SK-N-SH (cell line): ENCODE measurements around the gene TXNDC9. TPM values are rescaled to one million over a fixed set of nuclear protein-coding genes. Genes with fewer than 3 reads are reported as not detected.
"Not testable (repeated sequence)": the region's sequence is repeated elsewhere in the genome, so short reads cannot be mapped to it uniquely, and the experiment has no call there.

ENCODE experiments used
- CTCF ChIA-PET: fragments of 300-600, 350-600 bp; formaldehyde crosslinking; extraction: SDS; loops from one replicate; lab custom pipeline; 2021; lab: Yijun Ruan, JAX
- POLR2A ChIA-PET: fragments of 350-600 bp; sonication (Branson Sonifier 250); formaldehyde crosslinking; extraction: SDS; loops from one replicate; lab custom pipeline; 2020; ENCODE audit warnings: antibody characterized with exemption, inconsistent platforms; lab: Yijun Ruan, JAX
- DNase-seq: peaks from one replicate; pipeline ENCODE4 v3.0.0; 2012
- H2AFZ ChIP-seq: fragments of 200-600 bp; sonication (generic); 2 replicates; pipeline ENCODE4 v1.8.1; 2016; ENCODE audit warnings: antibody characterized with exemption, mild to moderate bottlenecking, low read depth
- H3F3A ChIP-seq: fragments of 200-600 bp; sonication (generic); replicated peaks from 2 replicates; pipeline ENCODE3; 2016; ENCODE audit warnings: antibody characterized with exemption, mild to moderate bottlenecking; ENCODE audit not compliant: insufficient read depth
- H3K27ac ChIP-seq, 2 experiments: fragments of 200-500 bp in 1 of 2; fragments of 200-600 bp in 1 of 2; sonication (Bioruptor generic) in 1 of 2; sonication (generic), shearing (Covaris generic) in 1 of 2; 2 replicates each; pipeline versions ENCODE4 v1.5.1 to v1.6.1; 2014 to 2016; ENCODE audit warnings: low read depth in 2 of 2, inconsistent platforms in 1 of 2, low read length in 1 of 2, mild to moderate bottlenecking in 1 of 2, mixed read lengths in 1 of 2
- H3K27me3 ChIP-seq: fragments of 200-600 bp; sonication (generic), shearing (Covaris generic); 2 replicates; pipeline ENCODE4 v1.6.1; 2016; ENCODE audit warnings: mixed run types; ENCODE audit not compliant: insufficient read depth
- H3K36me3 ChIP-seq, 2 experiments: fragments of 200-500 bp in 1 of 2; fragments of 200-600 bp in 1 of 2; sonication (Bioruptor generic) in 1 of 2; sonication (generic) in 1 of 2; replicated peaks in 1 of 2; 2 replicates each; pipeline versions ENCODE3 to v1.5.1; 2014 to 2016; ENCODE audit warnings: low read length in 1 of 2, mild to moderate bottlenecking in 1 of 2; ENCODE audit not compliant: insufficient read depth in 2 of 2, control insufficient read depth in 1 of 2
- H3K4me1 ChIP-seq, 2 experiments: fragments of 200-500 bp in 1 of 2; fragments of 200-600 bp in 1 of 2; sonication (Bioruptor generic) in 1 of 2; sonication (generic), shearing (Covaris generic) in 1 of 2; 2 replicates each; pipeline versions ENCODE4 v1.5.1 to v1.6.1; 2014 to 2016; ENCODE audit warnings: low read depth in 1 of 2, low read length in 1 of 2, mixed run types in 1 of 2; ENCODE audit not compliant: insufficient read depth in 2 of 2, control insufficient read depth in 1 of 2
- H3K4me2 ChIP-seq: fragments of 200-600 bp; sonication (generic), shearing (Covaris generic); 2 replicates; pipeline ENCODE4 v1.6.1; 2017; ENCODE audit warnings: mixed run types
- H3K4me3 ChIP-seq, 2 experiments: fragments of 200-500 bp in 1 of 2; fragments of 200-600 bp in 1 of 2; sonication (Bioruptor generic) in 1 of 2; sonication (generic), shearing (Covaris generic) in 1 of 2; 2 replicates each; pipeline versions ENCODE4 v1.5.1 to v1.8.1; 2014 to 2016; ENCODE audit warnings: low read depth in 2 of 2, inconsistent platforms in 1 of 2, low read length in 1 of 2, mild to moderate bottlenecking in 1 of 2, mixed read lengths in 1 of 2, moderate library complexity in 1 of 2
- H3K79me2 ChIP-seq: fragments of 200-600 bp; sonication (generic); 2 replicates; pipeline ENCODE4 v1.8.1; 2017; ENCODE audit warnings: mild to moderate bottlenecking; ENCODE audit not compliant: insufficient read depth
- H3K9ac ChIP-seq: fragments of 200-600 bp; sonication (generic); 2 replicates; pipeline ENCODE4 v1.6.1; 2017; ENCODE audit warnings: mixed run types
- H3K9me2 ChIP-seq: fragments of 200-600 bp; sonication (generic); 2 replicates; pipeline ENCODE4 v1.6.1; 2017; ENCODE audit warnings: mixed run types
- H3K9me3 ChIP-seq: fragments of 200-600 bp; sonication (generic); 2 replicates; pipeline ENCODE4 v1.6.1; 2017; ENCODE audit warnings: mixed run types, mild to moderate bottlenecking, moderate library complexity
- H4K20me1 ChIP-seq: fragments of 200-600 bp; sonication (generic); 2 replicates; pipeline ENCODE4 v1.6.1; 2017; ENCODE audit warnings: mild to moderate bottlenecking, mixed run types; ENCODE audit not compliant: insufficient read depth
- GATA2 ChIP-seq: sonication (generic); formaldehyde crosslinking; IDR thresholded peaks from 2 replicates; pipeline ENCODE4 v1.5.0; 2020; ENCODE audit warnings: mild to moderate bottlenecking, missing genetic modification reagents
- IRF3 ChIP-seq: fragments of 150-350 bp; IDR thresholded peaks from 2 replicates; pipeline ENCODE4 v1.6.1; 2016; ENCODE audit warnings: mild to moderate bottlenecking, low read depth, low read length
- NFIC ChIP-seq: IDR thresholded peaks from 2 replicates; pipeline ENCODE4 v1.4.0; 2012; ENCODE audit warnings: borderline replicate concordance
- REST ChIP-seq: IDR thresholded peaks from 2 replicates; pipeline ENCODE4 v1.6.1; 2012; ENCODE audit warnings: mild to moderate bottlenecking, low read depth, low read length, moderate library complexity
- TCF12 ChIP-seq: IDR thresholded peaks from 2 replicates; pipeline ENCODE4 v1.4.0; 2012
- WGBS: methylation state at CpG from one replicate; pipeline ENCODE4 v1.1.6; 2017; ENCODE audit warnings: low lambda C conversion rate; 5-methylcytosine and 5-hydroxymethylcytosine counted together
- polyA plus RNA-seq, 3 experiments: library from polyadenylated mRNA; depleted of rRNA; stranded (reverse); fragments of >200 nt; gene quantifications; 2 replicates each; pipeline ENCODE4 v1.2.3, GENCODE V29; 2012

The TXNDC9 gene
- polyA plus RNA-seq, 1 of the 3 experiments (the other 2 are of a cell fraction) = 19.1 TPM

DNA sequence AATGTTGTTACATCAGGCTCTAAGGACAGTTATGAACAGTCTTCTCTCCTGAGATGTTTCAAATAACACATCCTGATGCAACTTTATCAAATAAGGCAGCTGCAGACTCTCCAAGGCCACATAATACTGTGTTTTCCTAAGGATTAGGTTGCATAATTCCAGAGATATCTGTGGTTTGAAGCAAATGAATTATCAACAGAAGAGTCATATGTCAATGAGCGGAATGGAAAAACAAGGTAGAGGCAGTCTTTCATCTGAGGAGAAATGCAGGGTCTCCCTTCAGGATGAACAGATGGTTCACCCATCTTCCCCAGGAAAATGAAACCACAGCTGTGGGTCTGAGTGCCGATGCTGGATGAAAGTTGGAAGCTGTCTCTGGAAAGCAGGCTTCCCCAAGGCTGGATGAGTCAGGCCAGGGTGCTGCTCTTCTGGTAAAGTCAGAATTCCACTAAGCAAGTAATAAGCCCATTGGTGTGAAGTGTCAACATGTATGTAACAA, 57.3 kb downstream of the TXNDC9 start:
- WGBS = 60% methylated on average over 2 of the region's 2 CpGs
- H4K20me1 ChIP-seq = no peaks in the 10 kb centered on the region
- no peaks in the 10 kb centered on the region for H3F3A ChIP-seq
- peaks cover 0 to 6% of the 10 kb centered on the region in 2 experiments for H3K36me3 ChIP-seq
- TF ChIP-seq NFIC (no peak), GATA2 (CRISPR knock-in tag) (no peak), IRF3 (no peak), REST (no peak), TCF12 (peak; percentile 40; the same call in 1 of the 2 replicates)
- no peak overlapping the region; a peak in 1 of 4 replicates for H3K27ac ChIP-seq
- H3K9ac ChIP-seq = no peak overlapping the region
- no peaks in the 10 kb centered on the region for H3K27me3 ChIP-seq
- CTCF ChIA-PET = no interaction called here
- no peak overlapping the region for H2AFZ ChIP-seq
- DNase-seq = no peak
- H3K4me1 ChIP-seq = no peaks in the 10 kb centered on the region; a peak in 1 of 4 replicates
- POLR2A ChIA-PET = no interaction called here
- peak overlapping the region; percentile 24; the same call in 1 of the 2 replicates for H3K4me2 ChIP-seq
- no peak overlapping the region for H3K4me3 ChIP-seq
- no peaks in the 10 kb centered on the region for H3K9me2 ChIP-seq
- no peaks in the 10 kb centered on the region for H3K79me2 ChIP-seq
- H3K9me3 ChIP-seq = peaks cover 3% of the 10 kb centered on the region; the same call in 1 of the 2 replicates

DNA sequence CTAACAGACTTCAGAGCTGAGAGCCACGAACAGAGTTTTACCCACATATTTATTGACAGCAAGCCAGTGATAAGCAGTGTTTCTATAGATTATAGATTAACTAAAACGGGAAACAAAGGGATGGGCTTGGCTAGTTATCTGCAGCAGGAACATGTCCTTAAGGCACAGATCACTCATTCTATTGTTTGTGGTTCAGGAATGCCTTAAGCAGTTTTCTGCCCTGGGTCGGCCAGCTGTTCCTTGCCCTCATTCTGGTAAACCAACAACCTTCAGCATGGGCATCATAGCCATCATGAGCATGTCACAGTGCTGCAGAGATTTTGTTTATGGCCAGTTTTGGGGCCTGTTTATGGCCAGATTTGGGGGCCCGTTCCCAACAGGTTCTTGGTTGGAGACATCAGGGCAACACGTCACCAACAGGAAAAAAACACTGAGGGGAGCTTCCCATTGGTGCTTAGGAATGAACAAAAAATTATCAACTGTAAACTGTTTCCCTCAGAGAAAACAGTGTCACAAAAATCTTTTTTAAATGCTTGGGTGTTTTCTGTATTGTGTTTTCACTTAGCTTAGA, 57.9 kb downstream of the TXNDC9 start:
- H4K20me1 ChIP-seq, H3K9me2 ChIP-seq, H3K79me2 ChIP-seq, POLR2A ChIA-PET, H3K36me3 ChIP-seq, H3K27ac ChIP-seq, H3K27me3 ChIP-seq, H3K4me1 ChIP-seq, H3K9me3 ChIP-seq, H2AFZ ChIP-seq, H3K9ac ChIP-seq, H3F3A ChIP-seq, H3K4me3 ChIP-seq, DNase-seq, CTCF ChIA-PET: not testable (repeated sequence)
- peak overlapping the region; percentile 24; the same call in 1 of the 2 replicates for H3K4me2 ChIP-seq
- WGBS = 68% methylated on average over 5 of the region's 5 CpGs
